Keratinocyte (primary cell): ENCODE data around the gene VRK3. TPM values are rescaled to one million over a fixed set of nuclear protein-coding genes. Genes with fewer than 3 reads are reported as not detected.

Experiments used
- DNase-seq: peaks from one replicate; pipeline ENCODE4 v3.0.0-alpha.2; 2011; ENCODE audit warnings: low read depth, missing footprints, low spot score
- FAIRE-seq: peaks from 2 replicates; lab custom pipeline; 2011; peaks lifted over from hg19 to GRCh38; lab: Jason Lieb, UNC
- H2AFZ ChIP-seq: 2 replicates; pipeline ENCODE4 v1.6.0; 2012; ENCODE audit warnings: low read length, control low read depth, inconsistent platforms; ENCODE audit not compliant: control insufficient read depth
- H3K27ac ChIP-seq: 2 replicates; pipeline ENCODE4 v1.5.1; 2011; ENCODE audit warnings: low read length; ENCODE audit not compliant: control insufficient read depth, insufficient read depth
- H3K27me3 ChIP-seq: 3 replicates; pipeline ENCODE4 v1.6.0; 2011; ENCODE audit warnings: low read length; ENCODE audit not compliant: control insufficient read depth, insufficient read depth; ENCODE audit errors: extremely low read depth
- H3K36me3 ChIP-seq, 2 experiments: 2 replicates in 1 of 2; 3 replicates in 1 of 2; pipeline ENCODE4 v1.5.1; 2011; ENCODE audit warnings: low read length in 2 of 2, mild to moderate bottlenecking in 1 of 2; ENCODE audit not compliant: control insufficient read depth in 2 of 2, insufficient read depth in 2 of 2; ENCODE audit errors: extremely low read depth in 1 of 2
- H3K4me1 ChIP-seq: 3 replicates; pipeline ENCODE4 v1.5.1; 2011; ENCODE audit warnings: low read length; ENCODE audit not compliant: control insufficient read depth, insufficient read depth; ENCODE audit errors: extremely low read depth
- H3K4me2 ChIP-seq: 3 replicates; pipeline ENCODE4 v1.6.0; 2011; ENCODE audit warnings: low read depth, low read length; ENCODE audit not compliant: control insufficient read depth, insufficient read depth; ENCODE audit errors: extremely low read depth
- H3K4me3 ChIP-seq, 3 experiments: fragments of 200-600 bp in 1 of 3; sonication (generic) in 1 of 3; 2 replicates in 2 of 3; 3 replicates in 1 of 3; pipeline ENCODE4 v1.5.1; 2011 to 2016; ENCODE audit warnings: low read length in 3 of 3, mild to moderate bottlenecking in 3 of 3, control low read depth in 2 of 3, inconsistent platforms in 1 of 3, low read depth in 1 of 3, mixed read lengths in 1 of 3, mixed run types in 1 of 3, moderate library complexity in 1 of 3; ENCODE audit not compliant: control insufficient read depth in 2 of 3, insufficient read depth in 2 of 3; ENCODE audit errors: extremely low read depth in 1 of 3
- H3K79me2 ChIP-seq: 2 replicates; pipeline ENCODE4 v1.6.0; 2012; ENCODE audit warnings: low read length; ENCODE audit not compliant: control insufficient read depth, insufficient read depth
- H3K9ac ChIP-seq: 3 replicates; pipeline ENCODE4 v1.6.0; 2011; ENCODE audit warnings: low read length; ENCODE audit not compliant: control insufficient read depth, insufficient read depth; ENCODE audit errors: extremely low read depth
- H3K9me1 ChIP-seq: 3 replicates; pipeline ENCODE4 v1.6.0; 2011; ENCODE audit warnings: low read length; ENCODE audit not compliant: control insufficient read depth, insufficient read depth; ENCODE audit errors: extremely low read depth
- H3K9me3 ChIP-seq: 2 replicates; pipeline ENCODE4 v1.5.1; 2012; ENCODE audit warnings: low read depth, low read length; ENCODE audit not compliant: control insufficient read depth
- H4K20me1 ChIP-seq: 3 replicates; pipeline ENCODE4 v1.6.0; 2011; ENCODE audit warnings: low read length; ENCODE audit not compliant: control insufficient read depth, insufficient read depth; ENCODE audit errors: extremely low read depth
- EZH2 ChIP-seq: IDR thresholded peaks from one replicate; pipeline ENCODE4 v1.6.1; 2012; ENCODE audit warnings: inconsistent platforms, mild to moderate bottlenecking, low read length, moderate library complexity
- dilution Hi-C: fragments of 300-500 bp; cut with MboI; formaldehyde crosslinking; loops from one replicate; pipeline ENCODE4 v1.7.0; 2020; ENCODE audit warnings: low sequenced_read_pairs; ENCODE audit not compliant: extremely low pct_ligation_motif_present
- polyA plus RNA-seq, 5 experiments: library from polyadenylated mRNA; depleted of rRNA in 3 of 5; stranded (reverse) in 3 of 5; stranded (forward) in 1 of 5; unstranded in 1 of 5; fragments of >200 nt; gene quantifications; 1 replicate in 1 of 5; 2 replicates in 3 of 5; 3 replicates in 1 of 5; pipeline versions ENCODE4 v1.2.1 to v1.2.3, GENCODE V29; 2011 to 2012; ENCODE audit warnings: missing spikeins in 2 of 5, low read depth in 1 of 5, low replicate concordance in 1 of 5
- TF ChIP-seq, protein P1 (sequence below), 3 experiments: IDR thresholded peaks in 1 of 3; conservative IDR thresholded peaks in 1 of 3; optimal IDR thresholded peaks in 1 of 3; 2 replicates in 2 of 3; 3 replicates in 1 of 3; pipeline versions ENCODE3 to v1.5.1; 2011; ENCODE audit warnings: low read length in 3 of 3, mild to moderate bottlenecking in 3 of 3, moderate library complexity in 2 of 3, control low read depth in 1 of 3, inconsistent platforms in 1 of 3; ENCODE audit not compliant: insufficient read depth in 2 of 3; ENCODE audit errors: extremely low read depth in 1 of 3

VRK3 gene
- polyA plus RNA-seq, 1 donor (not counting 4 experiments of a cell fraction or from before 2014, with no cell fraction given): 15.6 TPM

GRCh38 chr19:50050406-50051227 is 25.4 kb upstream of the VRK3 start:
- Histone ChIP-seq H4K20me1 (no peaks in the 10 kb centered on the region), H3K9me1 (no peaks in the 10 kb centered on the region), H2AFZ (peak overlapping the region; percentile 70), H3K36me3 (peaks cover 12 to 18% of the 10 kb centered on the region in 2 experiments), H3K4me3 (peak overlapping the region; percentile 33 to 63 (median 42)), H3K9me3 (peaks cover 22% of the 10 kb centered on the region), H3K4me1 (peaks cover 3% of the 10 kb centered on the region), H3K27ac (peak overlapping the region; percentile 45), H3K9ac (no peak overlapping the region), H3K4me2 (peak overlapping the region; percentile 68), H3K79me2 (no peaks in the 10 kb centered on the region), H3K27me3 (no peaks in the 10 kb centered on the region)
- DNase-seq (no peak), FAIRE-seq (no peak)
- dilution Hi-C loops: no loop called here
- TF ChIP-seq EZH2: no peak
- TF ChIP-seq, protein P1, sequence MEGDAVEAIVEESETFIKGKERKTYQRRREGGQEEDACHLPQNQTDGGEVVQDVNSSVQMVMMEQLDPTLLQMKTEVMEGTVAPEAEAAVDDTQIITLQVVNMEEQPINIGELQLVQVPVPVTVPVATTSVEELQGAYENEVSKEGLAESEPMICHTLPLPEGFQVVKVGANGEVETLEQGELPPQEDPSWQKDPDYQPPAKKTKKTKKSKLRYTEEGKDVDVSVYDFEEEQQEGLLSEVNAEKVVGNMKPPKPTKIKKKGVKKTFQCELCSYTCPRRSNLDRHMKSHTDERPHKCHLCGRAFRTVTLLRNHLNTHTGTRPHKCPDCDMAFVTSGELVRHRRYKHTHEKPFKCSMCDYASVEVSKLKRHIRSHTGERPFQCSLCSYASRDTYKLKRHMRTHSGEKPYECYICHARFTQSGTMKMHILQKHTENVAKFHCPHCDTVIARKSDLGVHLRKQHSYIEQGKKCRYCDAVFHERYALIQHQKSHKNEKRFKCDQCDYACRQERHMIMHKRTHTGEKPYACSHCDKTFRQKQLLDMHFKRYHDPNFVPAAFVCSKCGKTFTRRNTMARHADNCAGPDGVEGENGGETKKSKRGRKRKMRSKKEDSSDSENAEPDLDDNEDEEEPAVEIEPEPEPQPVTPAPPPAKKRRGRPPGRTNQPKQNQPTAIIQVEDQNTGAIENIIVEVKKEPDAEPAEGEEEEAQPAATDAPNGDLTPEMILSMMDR (optimal IDR thresholded peaks at IDR 0.05 in 1 of 3, IDR thresholded peaks at IDR 0.05 in 1 of 3, conservative IDR thresholded peaks at IDR 0.05 in 1 of 3; ENCODE audit: extremely low read depth in 1 of 3, insufficient read depth in 2 of 3, low read length in 3 of 3): no peak

DNA sequence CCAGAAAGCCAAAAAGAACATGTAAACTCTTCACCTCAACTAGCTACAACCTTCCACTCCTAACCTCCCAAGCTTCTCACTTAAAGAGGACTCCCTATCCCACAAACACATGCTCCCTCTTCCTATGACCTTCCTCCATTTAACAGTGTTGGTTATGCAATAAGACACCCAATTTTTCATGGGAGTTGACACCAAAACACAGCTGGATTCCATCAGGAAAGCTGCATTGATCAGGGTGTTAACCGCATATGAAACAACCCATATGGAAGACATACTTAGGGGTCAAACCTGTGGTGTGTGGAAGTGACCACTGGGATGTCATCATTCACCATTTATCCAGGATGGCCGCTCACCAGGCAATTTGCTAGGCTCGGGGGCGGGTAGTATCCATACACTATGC is 22.5 kb upstream of the VRK3 start:
- no peak overlapping the region for H2AFZ ChIP-seq
- no peaks in the 10 kb centered on the region for H3K27me3 ChIP-seq
- H3K4me3 ChIP-seq: no peak overlapping the region
- H4K20me1 ChIP-seq: no peaks in the 10 kb centered on the region
- peaks cover 43% of the 10 kb centered on the region for H3K9me3 ChIP-seq
- no peak overlapping the region for H3K9ac ChIP-seq
- H3K36me3 ChIP-seq: peaks cover 30 to 42% of the 10 kb centered on the region in 2 experiments
- peaks cover 3% of the 10 kb centered on the region for H3K4me1 ChIP-seq
- FAIRE-seq (no peak), DNase-seq (no peak)
- no peaks in the 10 kb centered on the region for H3K9me1 ChIP-seq
- H3K79me2 ChIP-seq: no peaks in the 10 kb centered on the region
- H3K4me2 ChIP-seq: no peak overlapping the region
- no peak overlapping the region for H3K27ac ChIP-seq
- dilution Hi-C loops: no loop called here
- TF ChIP-seq, protein P1 (optimal IDR thresholded peaks at IDR 0.05 in 1 of 3, IDR thresholded peaks at IDR 0.05 in 1 of 3, conservative IDR thresholded peaks at IDR 0.05 in 1 of 3; ENCODE audit: extremely low read depth in 1 of 3, insufficient read depth in 2 of 3, low read length in 3 of 3): no peak
- no peak for TF ChIP-seq EZH2
